GM12873 (cell line): ENCODE results near the gene NEDD4.

Source experiments
- CTCF ChIP-seq: IDR thresholded peaks from 2 replicates; pipeline ENCODE4 v1.5.1; 2012; ENCODE audit warnings: low read depth, mild to moderate bottlenecking, moderate library complexity, low read length, control low read depth; ENCODE audit not compliant: insufficient read depth; ENCODE audit errors: missing control alignments

The NEDD4 gene

DNA sequence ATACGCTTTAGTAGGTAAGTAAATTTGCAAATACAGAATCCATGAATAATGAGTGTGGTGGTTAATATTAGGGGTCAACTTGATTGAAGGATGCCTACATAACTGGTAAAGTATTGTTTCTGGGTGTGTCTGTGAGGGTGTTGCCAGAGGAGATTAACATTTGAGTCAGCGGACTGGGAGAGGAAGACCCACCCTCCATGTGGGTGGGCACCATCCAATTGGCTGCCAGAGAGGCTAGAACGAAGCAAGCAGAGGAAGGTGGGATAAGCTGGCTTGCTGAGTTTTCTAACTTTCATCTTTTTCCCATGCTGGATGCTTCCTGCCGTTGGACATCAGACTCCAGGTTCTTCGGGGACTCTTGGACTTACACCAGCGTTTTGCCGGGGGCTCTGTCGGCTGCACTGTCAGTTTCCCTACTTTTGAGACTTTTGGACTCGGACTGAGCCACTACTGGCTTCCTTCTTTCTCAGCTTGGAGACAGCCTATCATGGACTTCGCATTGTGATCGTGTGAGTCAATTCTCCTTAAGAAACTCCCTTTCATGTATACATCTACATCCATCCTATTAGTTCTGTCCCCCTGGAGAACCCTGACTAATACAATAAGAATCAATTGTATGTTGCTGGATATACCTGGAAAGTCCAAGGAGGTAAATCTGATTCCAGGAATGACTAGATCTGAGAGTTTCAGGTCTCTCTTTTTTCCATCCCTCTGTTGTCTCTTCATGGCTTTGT lies 25.8 kb upstream of the NEDD4 start:
- no peak for TF ChIP-seq CTCF

- no peak for TF ChIP-seq CTCF
Measured at GRCh38 chr15:56017920-56018319, 24.5 kb upstream of the NEDD4 start.

DNA sequence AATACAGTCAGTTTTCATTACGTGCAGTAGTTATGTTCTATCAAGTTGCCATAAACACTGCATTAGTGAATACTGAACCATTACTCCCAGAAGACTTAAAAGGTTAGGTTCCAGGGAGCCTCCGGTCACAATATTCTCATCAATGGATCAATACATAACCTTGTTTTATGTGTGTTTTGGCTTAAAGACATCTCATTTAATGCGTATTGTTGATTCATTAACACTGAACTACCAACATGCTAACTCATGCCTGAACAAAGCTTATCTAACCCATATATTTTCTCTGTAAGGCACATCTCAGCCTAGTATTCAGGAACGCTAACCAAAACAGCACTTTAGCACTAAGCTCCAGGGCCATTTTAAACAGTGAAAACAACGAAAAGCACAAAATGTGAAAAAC lies 24.1 kb upstream of the NEDD4 start:
- no peak for TF ChIP-seq CTCF

GRCh38 chr15:56016281-56016680 lies 22.9 kb upstream of the NEDD4 start:
- no peak for TF ChIP-seq CTCF

GRCh38 chr15:56014677-56015076 lies 21.3 kb upstream of the NEDD4 start:
- TF ChIP-seq CTCF = no peak

GRCh38 chr15:56001471-56002078 lies 8.2 kb upstream of the NEDD4 start:
- no peak for TF ChIP-seq CTCF

DNA sequence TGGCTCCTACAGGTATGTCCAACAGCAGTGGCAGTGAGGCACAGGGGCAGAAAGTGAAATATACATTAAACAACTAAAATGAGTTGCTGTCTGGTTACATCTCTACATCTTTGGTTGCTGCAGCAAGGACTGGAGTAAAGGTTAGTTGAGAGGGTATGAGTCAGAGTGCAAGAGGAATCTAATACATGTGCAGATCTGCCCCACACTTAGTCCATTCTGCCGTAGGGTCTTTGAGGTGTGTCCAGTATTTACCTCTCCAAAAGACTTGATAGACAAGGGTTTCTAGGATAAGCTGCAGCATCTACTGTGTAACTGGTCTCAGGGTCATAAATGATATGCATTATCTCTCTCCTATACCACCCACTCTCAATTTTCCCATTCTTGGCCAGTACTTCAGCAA lies 6.2 kb upstream of the NEDD4 start:
- TF ChIP-seq CTCF = no peak
